Peyer's patch (tissue), 4 donors: ENCODE data around the gene RPEL1. TPM values are rescaled to one million over a fixed set of nuclear protein-coding genes. Genes with fewer than 3 reads are reported as not detected.

Experiments used
- DNase-seq, 3 donors: peaks; one replicate each; pipeline ENCODE4 v3.0.0-alpha.2; 2017 to 2019
- H3K27ac ChIP-seq, 4 donors: fragments of 200-600 bp; sonication (generic); one replicate each; pipeline ENCODE4 v1.5.1; 2016 to 2019
- H3K27me3 ChIP-seq, 2 donors: fragments of 200-600 bp; sonication (generic); one replicate each; pipeline ENCODE4 v1.5.1; 2019
- H3K36me3 ChIP-seq, 3 donors: fragments of 200-600 bp; sonication (generic); one replicate each; pipeline ENCODE4 v1.5.1; 2016 to 2019
- H3K4me1 ChIP-seq, 4 donors: fragments of 200-600 bp; sonication (generic); one replicate each; pipeline ENCODE4 v1.5.1; 2016 to 2019
- H3K4me3 ChIP-seq, 4 donors: fragments of 200-600 bp; sonication (generic); 1 replicate in 3 of 4; 2 replicates in 1 of 4; pipeline ENCODE4 v1.5.1; 2016 to 2019; ENCODE audit warnings: mild to moderate bottlenecking in 1 of 4
- H3K9me3 ChIP-seq, 4 donors: fragments of 200-600 bp; sonication (generic); one replicate each; pipeline ENCODE4 v1.5.1; 2016 to 2019; ENCODE audit warnings: mild to moderate bottlenecking in 1 of 4
- POLR2A ChIP-seq, 2 donors: fragments of 450-650 bp; IDR thresholded peaks; one replicate each; pipeline ENCODE4 v1.5.1; 2017; ENCODE audit warnings: antibody characterized with exemption in 2 of 2, mild to moderate bottlenecking in 2 of 2, moderate library complexity in 2 of 2
- total RNA-seq, 4 donors: library from RNA; depleted of rRNA; stranded (reverse); fragments of >200 nt; gene quantifications; one replicate each; pipeline ENCODE4 v1.1.0, GENCODE V29; 2016
- TF ChIP-seq, protein P1 (sequence below), 6 experiments: fragments of 450-650 bp in 4 of 6; fragments of 200-600 bp in 2 of 6; sonication (generic) in 1 of 6; IDR thresholded peaks; one replicate each; pipeline ENCODE4 v1.5.1; 2017 to 2019; ENCODE audit warnings: antibody characterized with exemption in 6 of 6, mild to moderate bottlenecking in 3 of 6, moderate library complexity in 1 of 6

Gene RPEL1
- total RNA-seq, 4 donors from 2014 or later: 0.40 to 0.88 TPM; not detected in 2

DNA sequence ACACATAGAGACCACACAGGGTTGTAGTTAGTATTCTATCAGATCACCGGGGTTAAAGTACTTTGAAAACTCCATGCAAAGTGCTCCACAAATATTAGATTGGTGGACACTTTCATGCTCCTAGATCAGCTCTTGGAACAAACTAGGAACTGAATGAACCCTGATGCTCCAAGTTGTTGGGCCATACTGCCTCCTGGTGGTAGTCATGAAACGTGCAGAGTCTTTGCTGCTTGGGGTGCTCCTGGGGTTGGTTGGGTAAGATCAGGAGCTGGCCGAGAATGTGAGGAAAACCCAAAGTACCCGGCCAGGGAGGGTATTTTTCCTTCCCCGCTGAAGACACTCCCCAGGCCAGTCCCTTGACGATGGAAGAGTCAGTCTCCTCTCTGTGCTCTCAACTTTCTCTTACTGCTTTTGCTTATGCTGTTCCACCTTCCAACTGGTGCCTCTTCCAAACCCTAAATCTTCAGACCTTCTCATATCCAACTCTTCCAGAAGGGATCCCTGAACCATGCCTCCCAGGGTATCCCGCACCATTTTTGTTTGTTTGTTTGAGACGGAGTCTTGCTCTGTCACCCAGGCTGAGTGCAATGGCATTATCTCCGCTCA lies 918 bp upstream of the RPEL1 start:
- DNase-seq: peak; percentile 60 to 89 (median 67)
- Histone ChIP-seq H3K36me3 (no peaks in the 10 kb centered on the region), H3K9me3 (no peaks in the 10 kb centered on the region), H3K4me1 (peaks cover 0 to 15% (median 0%) of the 10 kb centered on the region in 4 donors), H3K4me3 (no peak overlapping the region), H3K27ac (no peak overlapping the region), H3K27me3 (no peaks in the 10 kb centered on the region)
- TF ChIP-seq, protein P1, sequence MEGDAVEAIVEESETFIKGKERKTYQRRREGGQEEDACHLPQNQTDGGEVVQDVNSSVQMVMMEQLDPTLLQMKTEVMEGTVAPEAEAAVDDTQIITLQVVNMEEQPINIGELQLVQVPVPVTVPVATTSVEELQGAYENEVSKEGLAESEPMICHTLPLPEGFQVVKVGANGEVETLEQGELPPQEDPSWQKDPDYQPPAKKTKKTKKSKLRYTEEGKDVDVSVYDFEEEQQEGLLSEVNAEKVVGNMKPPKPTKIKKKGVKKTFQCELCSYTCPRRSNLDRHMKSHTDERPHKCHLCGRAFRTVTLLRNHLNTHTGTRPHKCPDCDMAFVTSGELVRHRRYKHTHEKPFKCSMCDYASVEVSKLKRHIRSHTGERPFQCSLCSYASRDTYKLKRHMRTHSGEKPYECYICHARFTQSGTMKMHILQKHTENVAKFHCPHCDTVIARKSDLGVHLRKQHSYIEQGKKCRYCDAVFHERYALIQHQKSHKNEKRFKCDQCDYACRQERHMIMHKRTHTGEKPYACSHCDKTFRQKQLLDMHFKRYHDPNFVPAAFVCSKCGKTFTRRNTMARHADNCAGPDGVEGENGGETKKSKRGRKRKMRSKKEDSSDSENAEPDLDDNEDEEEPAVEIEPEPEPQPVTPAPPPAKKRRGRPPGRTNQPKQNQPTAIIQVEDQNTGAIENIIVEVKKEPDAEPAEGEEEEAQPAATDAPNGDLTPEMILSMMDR (IDR thresholded peaks at IDR 0.05): peak; percentile 64 to 93 (median 86)
- TF ChIP-seq POLR2A (IDR thresholded peaks at IDR 0.05): no peak

DNA sequence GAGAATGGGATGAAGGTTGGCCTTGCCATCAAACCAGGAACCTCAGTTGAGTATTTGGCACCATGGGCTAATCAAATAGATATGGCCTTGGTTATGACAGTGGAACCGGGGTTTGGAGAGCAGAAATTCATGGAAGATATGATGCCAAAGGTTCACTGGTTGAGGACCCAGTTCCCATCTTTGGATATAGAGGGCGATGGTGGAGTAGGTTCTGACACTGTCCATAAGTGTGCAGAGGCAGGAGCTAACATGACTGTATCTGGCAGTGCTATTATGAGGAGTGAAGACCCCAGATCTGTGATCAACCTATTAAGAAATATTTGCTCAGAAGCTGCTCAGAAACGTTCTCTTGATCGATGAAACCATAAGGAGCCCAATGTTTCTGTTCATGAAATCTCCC lies 637 bp downstream of the RPEL1 start:
- no peaks in the 10 kb centered on the region for H3K36me3 ChIP-seq
- peaks cover 0 to 1% (median 0%) of the 10 kb centered on the region in 4 donors for H3K4me1 ChIP-seq
- no peaks in the 10 kb centered on the region for H3K27me3 ChIP-seq
- H3K27ac ChIP-seq: no peak overlapping the region
- no peak overlapping the region for H3K4me3 ChIP-seq
- no peak for DNase-seq
- no peaks in the 10 kb centered on the region for H3K9me3 ChIP-seq
- TF ChIP-seq POLR2A (IDR thresholded peaks at IDR 0.05): no peak
- TF ChIP-seq, protein P1 (IDR thresholded peaks at IDR 0.05): no peak

DNA sequence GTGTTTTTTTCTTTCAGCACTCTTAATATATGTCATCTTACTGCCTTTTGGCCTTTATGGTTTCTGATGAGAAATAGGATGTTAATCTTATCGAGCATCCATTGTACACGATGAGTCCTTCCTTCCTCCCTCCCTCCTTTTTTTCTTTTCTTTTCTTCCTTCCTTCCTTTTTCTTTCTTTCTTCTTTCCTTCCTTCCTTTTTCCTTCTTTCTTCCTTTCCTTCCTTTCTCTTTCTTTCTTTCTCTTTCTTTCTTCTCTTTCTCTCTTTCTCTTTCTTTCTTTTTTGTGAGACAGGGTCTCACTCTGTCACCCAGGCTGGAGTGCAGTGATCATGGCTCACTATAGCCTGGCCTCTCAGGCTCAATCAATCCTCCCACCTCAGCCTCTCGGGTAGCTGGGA lies 8.4 kb downstream of the RPEL1 start:
- H3K4me1 ChIP-seq: no peaks in the 10 kb centered on the region
- no peaks in the 10 kb centered on the region for H3K36me3 ChIP-seq
- no peaks in the 10 kb centered on the region for H3K9me3 ChIP-seq
- H3K27ac ChIP-seq: no peak overlapping the region
- H3K27me3 ChIP-seq: no peaks in the 10 kb centered on the region
- TF ChIP-seq, protein P1 (IDR thresholded peaks at IDR 0.05): no peak
- no peak for TF ChIP-seq POLR2A (IDR thresholded peaks at IDR 0.05)
- no peak overlapping the region for H3K4me3 ChIP-seq
- DNase-seq: no peak

DNA sequence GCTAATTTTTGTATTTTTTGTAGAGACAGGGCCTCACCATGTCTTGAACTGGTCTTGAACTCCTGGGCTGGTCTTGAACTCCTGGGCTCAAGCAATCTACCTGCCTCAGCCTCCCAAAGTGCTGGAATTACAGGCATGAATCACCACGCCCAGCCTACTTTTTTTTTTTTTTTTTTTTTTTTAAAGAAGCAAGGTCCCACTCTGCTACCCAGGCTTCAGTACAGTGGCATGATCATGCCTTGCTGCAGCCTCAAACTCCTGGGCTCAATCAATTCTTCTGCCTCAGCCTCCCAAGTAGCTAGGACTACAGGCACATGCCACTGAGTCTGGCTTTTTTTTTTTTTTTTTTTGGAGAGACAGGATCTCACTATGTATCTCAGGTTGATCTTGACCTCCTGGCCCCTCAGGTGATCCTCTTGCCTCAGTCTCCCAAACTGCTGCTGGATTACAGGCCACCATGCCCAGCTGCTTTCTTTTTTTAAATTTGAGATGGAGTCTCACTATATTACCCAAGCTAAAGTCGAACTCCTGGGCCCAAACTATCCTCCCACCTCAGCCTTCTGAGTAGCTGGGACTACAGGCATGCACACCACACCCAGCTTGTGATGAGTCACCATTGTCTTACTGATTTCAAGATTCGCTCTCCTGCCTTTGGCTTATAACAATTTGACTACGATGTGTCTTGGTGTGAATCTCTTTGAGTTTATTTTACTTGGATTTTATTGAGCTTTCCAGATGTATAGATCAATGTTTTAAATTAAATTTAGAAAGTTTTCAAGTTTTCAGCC lies 9.0 kb downstream of the RPEL1 start:
- no peaks in the 10 kb centered on the region for H3K9me3 ChIP-seq
- H3K36me3 ChIP-seq: no peaks in the 10 kb centered on the region
- H3K4me1 ChIP-seq: no peaks in the 10 kb centered on the region
- H3K4me3 ChIP-seq: no peak overlapping the region
- no peak for DNase-seq
- no peak for TF ChIP-seq POLR2A (IDR thresholded peaks at IDR 0.05)
- TF ChIP-seq, protein P1 (IDR thresholded peaks at IDR 0.05): no peak
- H3K27me3 ChIP-seq: no peaks in the 10 kb centered on the region
- no peak overlapping the region for H3K27ac ChIP-seq

DNA sequence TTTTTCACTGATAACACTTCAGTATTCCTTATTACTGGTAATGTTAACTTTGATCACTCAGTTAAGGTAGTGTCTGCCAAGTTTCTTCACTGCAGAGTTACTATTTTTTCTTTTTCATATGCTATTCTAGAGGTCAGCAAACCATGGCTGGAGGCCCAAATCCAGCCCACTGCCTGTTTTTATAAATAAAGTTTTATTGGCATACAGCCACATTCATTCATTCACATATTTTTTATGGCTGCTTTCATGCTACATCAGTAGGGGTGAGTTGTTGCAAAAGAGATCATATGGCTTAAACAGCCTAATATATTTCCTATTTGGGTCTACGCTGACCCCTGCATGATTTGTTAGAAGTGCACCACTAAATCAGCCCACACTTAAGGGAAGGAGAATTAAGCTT lies 10.9 kb downstream of the RPEL1 start:
- Histone ChIP-seq H3K27me3 (no peaks in the 10 kb centered on the region), H3K36me3 (no peaks in the 10 kb centered on the region), H3K27ac (no peak overlapping the region), H3K4me1 (no peaks in the 10 kb centered on the region), H3K4me3 (no peak overlapping the region), H3K9me3 (no peaks in the 10 kb centered on the region)
- DNase-seq: no peak
- TF ChIP-seq, protein P1 (IDR thresholded peaks at IDR 0.05): no peak
- TF ChIP-seq POLR2A (IDR thresholded peaks at IDR 0.05): no peak
